Measurements from ENCODE around the gene OR4K17.

Gene OR4K17

GRCh38 chr14:20138520-20138919 lies 28.0 kb downstream of the OR4K17 start, which contains the start of gene OR4N5:
Gene OR4N5 (plus strand): TSS chr14:20138820. CDS start chr14:20143736, 4,916 bp downstream.
- Histone ChIP-seq H3K9me3 (ENCODE audit: insufficient read depth, low read depth, low read length) (no peaks in the 10 kb centered on the region), H3K4me1 (ENCODE audit: insufficient read depth, low read length, poor library complexity, severe bottlenecking) (no peaks in the 10 kb centered on the region), H3F3A (ENCODE audit: low read depth) (no peaks in the 10 kb centered on the region), H3K36me3 (ENCODE audit: insufficient read depth, low read length) (no peaks in the 10 kb centered on the region), H3K9me2 (replicated peaks; ENCODE audit: low read depth, low read length) (no peaks in the 10 kb centered on the region), H3K79me2 (ENCODE audit: insufficient read depth, low read length) (no peaks in the 10 kb centered on the region), H2AFZ (ENCODE audit: low read length) (no peak within 1 kb of the TSS), H4K20me1 (ENCODE audit: insufficient read depth, low read length, poor library complexity, severe bottlenecking) (no peaks in the 10 kb centered on the region), H3K4me2 (ENCODE audit: low read depth, low read length, poor library complexity, severe bottlenecking) (no peak within 1 kb of the TSS), H3K9ac (ENCODE audit: low read depth, low read length, poor library complexity, severe bottlenecking) (no peak within 1 kb of the TSS), H3K4me3 (ENCODE audit: low read length, poor library complexity, severe bottlenecking) (no peak within 1 kb of the TSS), H3K27me3 (ENCODE audit: insufficient read depth, low read length, poor library complexity, severe bottlenecking) (no peaks in the 10 kb centered on the region)
- no peak for TF ChIP-seq EZH2phosphoT487 (IDR thresholded peaks at IDR 0.05; ENCODE audit: borderline replicate concordance)
- TF ChIP-seq, protein P1, sequence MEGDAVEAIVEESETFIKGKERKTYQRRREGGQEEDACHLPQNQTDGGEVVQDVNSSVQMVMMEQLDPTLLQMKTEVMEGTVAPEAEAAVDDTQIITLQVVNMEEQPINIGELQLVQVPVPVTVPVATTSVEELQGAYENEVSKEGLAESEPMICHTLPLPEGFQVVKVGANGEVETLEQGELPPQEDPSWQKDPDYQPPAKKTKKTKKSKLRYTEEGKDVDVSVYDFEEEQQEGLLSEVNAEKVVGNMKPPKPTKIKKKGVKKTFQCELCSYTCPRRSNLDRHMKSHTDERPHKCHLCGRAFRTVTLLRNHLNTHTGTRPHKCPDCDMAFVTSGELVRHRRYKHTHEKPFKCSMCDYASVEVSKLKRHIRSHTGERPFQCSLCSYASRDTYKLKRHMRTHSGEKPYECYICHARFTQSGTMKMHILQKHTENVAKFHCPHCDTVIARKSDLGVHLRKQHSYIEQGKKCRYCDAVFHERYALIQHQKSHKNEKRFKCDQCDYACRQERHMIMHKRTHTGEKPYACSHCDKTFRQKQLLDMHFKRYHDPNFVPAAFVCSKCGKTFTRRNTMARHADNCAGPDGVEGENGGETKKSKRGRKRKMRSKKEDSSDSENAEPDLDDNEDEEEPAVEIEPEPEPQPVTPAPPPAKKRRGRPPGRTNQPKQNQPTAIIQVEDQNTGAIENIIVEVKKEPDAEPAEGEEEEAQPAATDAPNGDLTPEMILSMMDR (conservative IDR thresholded peaks at IDR 0.05; ENCODE audit: low read length), result no peak

DNA sequence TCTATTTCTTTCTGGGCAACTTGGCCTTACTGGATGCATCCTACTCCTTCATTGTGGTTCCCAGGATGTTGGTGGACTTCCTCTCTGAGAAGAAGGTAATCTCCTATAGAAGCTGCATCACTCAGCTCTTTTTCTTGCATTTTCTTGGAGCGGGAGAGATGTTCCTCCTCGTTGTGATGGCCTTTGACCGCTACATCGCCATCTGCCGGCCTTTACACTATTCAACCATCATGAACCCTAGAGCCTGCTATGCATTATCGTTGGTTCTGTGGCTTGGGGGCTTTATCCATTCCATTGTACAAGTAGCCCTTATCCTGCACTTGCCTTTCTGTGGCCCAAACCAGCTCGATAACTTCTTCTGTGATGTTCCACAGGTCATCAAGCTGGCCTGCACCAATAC lies 33.4 kb downstream of the OR4K17 start:
- Histone ChIP-seq H3K27me3 (ENCODE audit: insufficient read depth, low read length, poor library complexity, severe bottlenecking) (no peaks in the 10 kb centered on the region), H3K4me2 (ENCODE audit: low read depth, low read length, poor library complexity, severe bottlenecking) (no peak overlapping the region), H3K9me2 (replicated peaks; ENCODE audit: low read depth, low read length) (no peaks in the 10 kb centered on the region), H2AFZ (ENCODE audit: low read length) (no peak overlapping the region), H4K20me1 (ENCODE audit: insufficient read depth, low read length, poor library complexity, severe bottlenecking) (no peaks in the 10 kb centered on the region), H3K4me3 (ENCODE audit: low read length, poor library complexity, severe bottlenecking) (no peak overlapping the region), H3K9ac (ENCODE audit: low read depth, low read length, poor library complexity, severe bottlenecking) (no peak overlapping the region), H3F3A (ENCODE audit: low read depth) (no peaks in the 10 kb centered on the region), H3K36me3 (ENCODE audit: insufficient read depth, low read length) (no peaks in the 10 kb centered on the region), H3K79me2 (ENCODE audit: insufficient read depth, low read length) (no peaks in the 10 kb centered on the region), H3K9me3 (ENCODE audit: insufficient read depth, low read depth, low read length) (no peaks in the 10 kb centered on the region), H3K4me1 (ENCODE audit: insufficient read depth, low read length, poor library complexity, severe bottlenecking) (no peaks in the 10 kb centered on the region)
- no peak for TF ChIP-seq EZH2phosphoT487 (IDR thresholded peaks at IDR 0.05; ENCODE audit: borderline replicate concordance)
- TF ChIP-seq, protein P1 (conservative IDR thresholded peaks at IDR 0.05; ENCODE audit: low read length), result no peak; the same call in 1 of the 2 replicates

GRCh38 chr14:20144820-20145219 lies 34.3 kb downstream of the OR4K17 start:
- H3K4me3 ChIP-seq (ENCODE audit: low read length, poor library complexity, severe bottlenecking), result no peak overlapping the region
- H3K9me3 ChIP-seq (ENCODE audit: insufficient read depth, low read depth, low read length), result no peaks in the 10 kb centered on the region
- H3K79me2 ChIP-seq (ENCODE audit: insufficient read depth, low read length), result no peaks in the 10 kb centered on the region
- no peaks in the 10 kb centered on the region for H4K20me1 ChIP-seq (ENCODE audit: insufficient read depth, low read length, poor library complexity, severe bottlenecking)
- H3K9me2 ChIP-seq (replicated peaks; ENCODE audit: low read depth, low read length), result no peaks in the 10 kb centered on the region
- H3K27me3 ChIP-seq (ENCODE audit: insufficient read depth, low read length, poor library complexity, severe bottlenecking), result no peaks in the 10 kb centered on the region
- H3K4me1 ChIP-seq (ENCODE audit: insufficient read depth, low read length, poor library complexity, severe bottlenecking), result no peaks in the 10 kb centered on the region
- H3K36me3 ChIP-seq (ENCODE audit: insufficient read depth, low read length), result no peaks in the 10 kb centered on the region
- H2AFZ ChIP-seq (ENCODE audit: low read length), result no peak overlapping the region
- no peak overlapping the region for H3K4me2 ChIP-seq (ENCODE audit: low read depth, low read length, poor library complexity, severe bottlenecking)
- H3K9ac ChIP-seq (ENCODE audit: low read depth, low read length, poor library complexity, severe bottlenecking), result no peak overlapping the region
- no peaks in the 10 kb centered on the region for H3F3A ChIP-seq (ENCODE audit: low read depth)
- TF ChIP-seq EZH2phosphoT487 (IDR thresholded peaks at IDR 0.05; ENCODE audit: borderline replicate concordance), result no peak
- TF ChIP-seq, protein P1 (conservative IDR thresholded peaks at IDR 0.05; ENCODE audit: low read length), result no peak

All from Loucy (cell line).